GM12864 (cell line): ENCODE data around the gene PDE6B.
"Not testable (repeated sequence)": the region's sequence is repeated elsewhere in the genome, so short reads cannot be mapped to it uniquely, and the experiment has no call there.

Experiments
- DNase-seq: peaks from one replicate; pipeline ENCODE4 v3.0.0-alpha.2; 2011; ENCODE audit warnings: low read depth
- H3K4me3 ChIP-seq: 2 replicates; pipeline ENCODE4 v1.5.1; 2011; ENCODE audit warnings: mild to moderate bottlenecking, low read depth, low read length, control low read depth
- CTCF ChIP-seq: IDR thresholded peaks from 2 replicates; pipeline ENCODE4 v1.5.1; 2011; ENCODE audit warnings: low read depth, mild to moderate bottlenecking, moderate library complexity, low read length, control low read depth, inconsistent platforms; ENCODE audit errors: missing control alignments

PDE6B gene

DNA sequence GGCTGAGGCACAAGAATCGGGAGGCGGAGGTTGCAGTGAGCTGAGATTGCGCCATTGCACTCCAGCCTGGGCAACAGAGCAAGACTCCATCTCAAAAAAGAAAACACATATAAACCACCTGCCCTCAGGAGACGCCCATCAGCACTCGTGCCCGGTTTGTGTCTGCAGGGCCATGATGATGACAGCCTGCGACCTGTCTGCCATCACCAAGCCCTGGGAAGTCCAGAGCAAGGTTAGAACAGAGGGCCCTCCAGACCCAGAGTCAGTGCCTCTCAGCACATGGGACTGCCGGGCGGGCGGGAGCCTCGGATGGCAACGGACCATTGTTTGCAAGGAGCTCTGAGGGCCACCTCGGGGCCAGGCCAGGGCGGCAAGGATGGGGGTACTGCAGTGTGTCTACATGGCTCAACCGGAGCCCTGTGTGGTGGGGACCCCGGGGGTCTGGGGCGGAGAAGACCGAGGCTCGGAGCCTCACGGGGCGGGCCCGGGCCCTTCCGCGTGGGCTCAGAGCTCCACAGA lies 39.4 kb downstream of the PDE6B start:
- no peak for TF ChIP-seq CTCF
- DNase-seq: no peak
- H3K4me3 ChIP-seq: no peak overlapping the region

DNA sequence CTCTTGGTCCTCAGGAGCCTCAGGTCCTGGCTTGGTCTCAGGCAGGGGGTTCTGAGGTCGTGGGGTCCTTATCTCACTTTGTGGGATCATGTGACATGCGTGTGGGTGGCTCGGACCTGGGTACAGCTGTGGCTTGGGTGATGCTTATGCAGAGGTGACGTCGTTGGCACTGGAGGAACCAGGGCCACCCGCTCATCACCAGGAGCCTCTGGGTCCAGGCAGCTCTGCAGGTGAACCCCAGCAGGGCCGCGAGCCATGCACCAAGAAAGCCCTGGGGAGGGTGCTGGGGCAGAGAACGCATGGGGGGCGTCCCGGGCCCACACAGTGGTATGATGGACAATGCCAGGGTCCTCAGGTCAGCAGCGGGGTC lies 40.0 kb downstream of the PDE6B start:
- no peak for TF ChIP-seq CTCF

DNA sequence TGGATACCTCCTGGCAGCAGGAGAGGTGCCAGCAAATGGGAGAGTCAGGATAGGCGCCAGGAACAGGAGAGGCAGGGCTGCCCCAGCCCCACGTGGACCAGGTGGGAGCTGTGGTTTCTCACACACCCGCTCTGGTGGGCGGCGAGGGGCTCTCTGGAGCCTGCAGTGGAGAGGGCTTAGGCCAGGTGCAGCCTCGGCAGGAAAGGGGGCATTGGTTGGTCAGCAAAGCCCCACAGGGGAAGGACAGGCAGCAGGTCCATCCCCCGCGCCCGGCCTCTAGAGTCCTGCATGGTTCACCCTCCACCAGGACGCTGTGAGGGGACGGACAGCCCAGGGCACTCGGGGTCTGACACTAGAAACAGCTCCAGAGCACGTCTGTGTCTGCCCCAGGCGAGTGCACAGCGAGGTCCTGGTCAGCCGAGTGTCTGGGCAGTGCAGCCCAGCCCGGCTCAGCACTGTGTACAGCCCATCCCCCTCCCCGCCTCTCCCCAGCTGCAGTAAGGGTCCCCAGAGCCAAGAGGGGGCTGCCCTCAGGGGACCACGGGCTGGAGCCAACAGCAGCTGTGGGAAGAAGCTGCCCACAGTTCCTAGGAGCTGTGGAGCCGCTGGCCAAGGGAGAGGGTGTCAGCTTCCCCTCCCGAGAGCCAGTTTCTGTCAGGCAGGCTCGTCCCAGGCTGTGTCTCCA lies 40.5 kb downstream of the PDE6B start:
- no peak for DNase-seq
- TF ChIP-seq CTCF: no peak
- H3K4me3 ChIP-seq: no peak overlapping the region

More for the DNA sequence above, 40.0 kb downstream of the PDE6B start:
- no peak overlapping the region for H3K4me3 ChIP-seq
- no peak for DNase-seq

DNA sequence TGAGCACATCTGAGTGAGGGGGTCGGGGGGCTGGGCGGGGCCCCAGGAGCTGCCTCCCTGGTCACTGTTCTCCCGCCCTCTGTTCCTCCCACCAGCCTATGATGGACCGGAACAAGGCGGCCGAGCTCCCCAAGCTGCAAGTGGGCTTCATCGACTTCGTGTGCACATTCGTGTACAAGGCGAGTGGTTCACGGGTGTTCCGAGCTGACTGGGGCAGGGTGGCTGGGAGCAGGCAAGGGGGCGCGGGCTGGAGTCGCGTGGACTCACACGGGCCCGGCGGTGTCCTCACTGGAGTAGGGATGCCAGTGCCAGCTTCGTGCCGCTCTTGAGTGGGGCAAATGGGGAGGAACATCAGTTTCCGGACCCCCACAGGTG lies 41.0 kb downstream of the PDE6B start:
- no peak for TF ChIP-seq CTCF
- DNase-seq: no peak
- H3K4me3 ChIP-seq: no peak overlapping the region

DNA sequence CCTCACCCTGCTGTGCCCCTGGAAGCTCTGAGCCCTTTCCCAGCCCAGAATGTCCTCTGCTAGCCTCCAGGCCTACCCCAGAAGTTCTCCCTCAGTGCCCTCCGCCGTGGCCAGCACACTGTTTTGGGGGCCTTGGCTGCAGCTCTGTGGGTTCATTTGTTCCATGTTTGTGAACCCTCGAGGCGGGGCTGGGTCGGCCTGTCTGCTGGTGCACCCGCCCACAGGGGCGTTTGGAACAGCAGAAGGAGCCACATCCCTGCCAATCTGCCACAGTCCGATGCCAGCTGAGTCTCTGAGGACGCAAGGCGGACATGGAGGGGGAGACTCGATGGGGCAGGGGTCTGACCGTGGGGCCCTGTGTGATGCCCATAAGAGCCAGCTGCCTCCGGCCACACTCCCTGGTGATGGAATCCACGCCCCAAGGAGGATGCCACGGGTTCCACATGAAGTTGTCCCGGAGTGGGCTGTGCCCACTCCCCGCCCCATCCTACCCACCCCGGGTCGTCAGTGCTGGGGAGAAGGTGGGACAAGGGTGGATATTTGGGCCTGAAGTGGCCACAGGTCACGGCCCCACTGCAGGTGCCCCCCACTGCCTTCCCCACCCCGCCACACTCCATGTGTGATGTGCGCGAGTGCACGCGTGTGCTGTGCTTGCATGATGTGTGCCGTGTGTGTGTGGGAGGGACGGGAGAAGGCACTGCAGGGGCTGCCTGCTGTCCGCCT lies 41.6 kb downstream of the PDE6B start:
- TF ChIP-seq CTCF: no peak
- no peak overlapping the region for H3K4me3 ChIP-seq
- DNase-seq: no peak

- no peak for TF ChIP-seq CTCF
- no peak overlapping the region for H3K4me3 ChIP-seq
- no peak for DNase-seq
Measured at GRCh38 chr4:667545-667925, 42.2 kb downstream of the PDE6B start.

GRCh38 chr4:668219-668618 lies 42.8 kb downstream of the PDE6B start:
- DNase-seq, H3K4me3 ChIP-seq: not testable (repeated sequence)

- not testable (repeated sequence) for H3K4me3 ChIP-seq, DNase-seq
Measured at GRCh38 chr4:669806-670559, 44.6 kb downstream of the PDE6B start.
